K562 (cell line): ENCODE data around the gene SDK1. TPM values are rescaled to one million over a fixed set of nuclear protein-coding genes. Genes with fewer than 3 reads are reported as not detected.

ENCODE experiments used
- ATAC-seq: fragments of 200-7000 bp; cut with Tn5 transposase; 3 replicates; pipeline ENCODE4 v1.9.1; 2020; ENCODE audit warnings: moderate library complexity
- BruUV-seq: library from RNA; stranded (reverse); fragments of 400-500 nt; replicated peaks from 2 replicates; lab custom pipeline; 2021; lab: Mats Ljungman, UMichigan
- CTCF ChIA-PET: fragments of 300-600 bp; formaldehyde crosslinking; extraction: SDS; loops from one replicate; lab custom pipeline; 2021; ENCODE audit warnings: low intra/inter-chr PET ratio; lab: Yijun Ruan, JAX
- POLR2A ChIA-PET: fragments of 300-600, 350-650 bp; sonication (Branson Sonifier 250); formaldehyde crosslinking; extraction: SDS; loops from one replicate; lab custom pipeline; 2021; ENCODE audit warnings: antibody characterized with exemption, inconsistent platforms; lab: Yijun Ruan, JAX
- DNase-seq, 4 experiments: peaks; one replicate each; pipeline versions ENCODE4 v3.0.0 to v3.0.0-alpha.2; 2011 to 2018; ENCODE audit warnings: low spot score in 3 of 4, mixed read lengths in 3 of 4; ENCODE audit errors: extremely low read depth in 1 of 4
- FAIRE-seq: peaks from 2 replicates; lab custom pipeline; 2011; peaks lifted over from hg19 to GRCh38; lab: Jason Lieb, UNC
- H2AFZ ChIP-seq: 2 replicates; pipeline ENCODE4 v1.6.0; 2011; ENCODE audit warnings: low read depth, low read length, control low read depth, inconsistent platforms
- H3K27ac ChIP-seq: fragments of 200-600 bp; 3 replicates; pipeline ENCODE4 v1.8.0; 2011; ENCODE audit warnings: low read depth, mild to moderate bottlenecking, control low read depth, inconsistent platforms, low read length, moderate library complexity, mixed read lengths; ENCODE audit errors: extremely low read depth
- H3K27me3 ChIP-seq, 2 experiments: fragments of 300-600 bp in 1 of 2; 2 replicates in 1 of 2; 3 replicates in 1 of 2; pipeline versions ENCODE4 v1.6.0 to v1.8.0; 2011; ENCODE audit warnings: inconsistent platforms in 2 of 2, low read length in 2 of 2, mild to moderate bottlenecking in 1 of 2, mixed read lengths in 1 of 2, moderate library complexity in 1 of 2; ENCODE audit not compliant: control insufficient read depth in 2 of 2, insufficient read depth in 2 of 2
- H3K36me3 ChIP-seq: fragments of 300-600 bp; 3 replicates; pipeline ENCODE4 v1.8.0; 2011; ENCODE audit warnings: mild to moderate bottlenecking, low read length, inconsistent platforms; ENCODE audit not compliant: control insufficient read depth, insufficient read depth
- H3K4me1 ChIP-seq, 2 experiments: fragments of 200-600 bp in 1 of 2; replicated peaks in 1 of 2; 2 replicates in 1 of 2; 3 replicates in 1 of 2; pipeline versions ENCODE4 v1.5.1 to v1.8.0; 2011; ENCODE audit warnings: inconsistent platforms in 2 of 2, low read length in 2 of 2, mild to moderate bottlenecking in 1 of 2, mixed read lengths in 1 of 2, moderate library complexity in 1 of 2; ENCODE audit not compliant: control insufficient read depth in 2 of 2, insufficient read depth in 2 of 2
- H3K4me2 ChIP-seq: 2 replicates; pipeline ENCODE4 v1.6.1; 2011; ENCODE audit warnings: low read length, control low read depth, inconsistent platforms, mixed read lengths; ENCODE audit not compliant: insufficient read depth
- H3K4me3 ChIP-seq: fragments of 200-600 bp; sonication (generic), shearing (Covaris generic); 2 replicates; pipeline ENCODE4 v1.5.1; 2016; ENCODE audit warnings: control low read depth, inconsistent platforms
- H3K79me2 ChIP-seq: fragments of 200-600 bp; 3 replicates; pipeline ENCODE4 v1.8.0; 2011; ENCODE audit warnings: low read length, inconsistent platforms; ENCODE audit not compliant: control insufficient read depth, insufficient read depth
- H3K9ac ChIP-seq, 2 experiments: 2 replicates each; pipeline versions ENCODE4 v1.6.0 to v1.6.1; 2011; ENCODE audit warnings: low read depth in 2 of 2, low read length in 2 of 2, control low read depth in 1 of 2, inconsistent platforms in 1 of 2, mild to moderate bottlenecking in 1 of 2, mixed read lengths in 1 of 2; ENCODE audit not compliant: insufficient read depth in 1 of 2
- H3K9me1 ChIP-seq: one replicate; pipeline ENCODE4 v1.6.0; 2011; ENCODE audit warnings: inconsistent platforms, mild to moderate bottlenecking, low read length, moderate library complexity; ENCODE audit not compliant: control insufficient read depth, insufficient read depth
- H3K9me3 ChIP-seq: replicated peaks from 2 replicates; pipeline ENCODE4 v1.5.1; 2011; ENCODE audit warnings: low read depth, low read length, inconsistent platforms; ENCODE audit not compliant: control insufficient read depth, insufficient read depth
- H4K20me1 ChIP-seq: replicated peaks from 2 replicates; pipeline ENCODE4 v1.6.1; 2011; ENCODE audit warnings: low read length, inconsistent platforms, mixed read lengths; ENCODE audit not compliant: control insufficient read depth, insufficient read depth
- BACH1 ChIP-seq: fragments of 200-800 bp; sonication (Bioruptor generic); IDR thresholded peaks from 2 replicates; pipeline ENCODE4 v1.6.1; 2016; ENCODE audit warnings: missing genetic modification characterization, missing compliant biosample characterization
- CTBP1 ChIP-seq: fragments of 450-650 bp; IDR thresholded peaks from 2 replicates; pipeline ENCODE4 v1.6.1; 2016; ENCODE audit warnings: borderline replicate concordance
- EHMT2 ChIP-seq: fragments of 450-650 bp; IDR thresholded peaks from 2 replicates; pipeline ENCODE4 v1.6.1; 2018; ENCODE audit warnings: antibody characterized with exemption
- GMEB1 ChIP-seq: fragments of 250-450 bp; sonication (Bioruptor Pico); IDR thresholded peaks from 2 replicates; pipeline ENCODE4 v1.4.0; 2020; ENCODE audit warnings: mild to moderate bottlenecking
- HSF4 ChIP-seq: fragments of 250-450 bp; sonication (Bioruptor Pico); IDR thresholded peaks from 2 replicates; pipeline ENCODE4 v2.1.2; 2022; ENCODE audit warnings: mild to moderate bottlenecking, moderate library complexity, borderline replicate concordance
- PREB ChIP-seq: sonication (generic); formaldehyde crosslinking; IDR thresholded peaks from 2 replicates; pipeline ENCODE4 v1.8.1; 2023; ENCODE audit warnings: mild to moderate bottlenecking, missing genetic modification reagents
- SAFB2 ChIP-seq: fragments of 200-400 bp; formaldehyde crosslinking; IDR thresholded peaks from 2 replicates; pipeline ENCODE4 v1.6.1; 2018; ENCODE audit warnings: borderline replicate concordance, low read length, low read depth, moderate library complexity; ENCODE audit not compliant: severe bottlenecking
- SNIP1 ChIP-seq: fragments of 450-650 bp; IDR thresholded peaks from 2 replicates; pipeline ENCODE4 v1.7.1; 2017; ENCODE audit warnings: low read depth, mild to moderate bottlenecking
- THRB ChIP-seq: fragments of 450-650 bp; formaldehyde crosslinking; conservative IDR thresholded peaks from 2 replicates; pipeline ENCODE4 v1.4.0; 2022; ENCODE audit warnings: mild to moderate bottlenecking, missing genetic modification characterization
- ZNF347 ChIP-seq: fragments of 450-650 bp; formaldehyde crosslinking; IDR thresholded peaks from 2 replicates; pipeline ENCODE4 v1.4.0; 2020; ENCODE audit warnings: low read depth, mild to moderate bottlenecking, moderate library complexity
- ZNF444 ChIP-seq: fragments of 250-450 bp; sonication (Bioruptor Pico); IDR thresholded peaks from 2 replicates; pipeline ENCODE4 v1.4.0; 2020; ENCODE audit warnings: mild to moderate bottlenecking, moderate library complexity
- WGBS: fragments of 100-300 bp; shearing (Covaris generic); methylation state at CpG from one replicate; pipeline ENCODE4 v1.1.6; 2016; ENCODE audit warnings: low coverage, mixed read lengths; ENCODE audit not compliant: insufficient coverage; ENCODE audit errors: missing lambda C conversion rate; 5-methylcytosine and 5-hydroxymethylcytosine counted together
- in situ Hi-C: fragments of 300-500 bp; cut with MboI; formaldehyde crosslinking; loops from 4 replicates; pipeline ENCODE4 v1.15.0; 2018; ENCODE audit warnings: inconsistent platforms, mixed read lengths
- intact Hi-C: fragments of 100-400 bp; cut with micrococcal nuclease; formaldehyde crosslinking; loops from 2 replicates; pipeline ENCODE4 v1.14.2; 2022
- polyA plus RNA-seq, 8 experiments: library from polyadenylated mRNA; depleted of rRNA in 4 of 8; stranded (reverse) in 5 of 8; unstranded in 3 of 8; fragments of >200 nt; fragmentation: Nextera tagmentation in 2 of 8; fragmentation: Illumina TruSeq in 1 of 8; extraction: Ambion mirVana in 2 of 8; extraction: Trizol in 1 of 8; gene quantifications; 2 replicates each; pipeline versions ENCODE4 v1.2.1 to v1.2.3, GENCODE V29; 2011 to 2014; ENCODE audit warnings: inconsistent platforms in 1 of 8, missing spikeins in 1 of 8
- total RNA-seq, 7 experiments: library from RNA; depleted of rRNA in 6 of 7; stranded (reverse); fragments of >200 nt in 6 of 7; fragmentation: Illumina TruSeq in 2 of 7; extraction: Trizol in 2 of 7; gene quantifications; 2 replicates each; pipeline versions ENCODE4 v1.2.1 to v1.2.3, GENCODE V29; 2011 to 2021; ENCODE audit warnings: low replicate concordance in 1 of 7
- TF ChIP-seq, protein P1 (sequence below): fragments of 450-650 bp; IDR thresholded peaks from 2 replicates; pipeline ENCODE4 v1.7.0; 2016; ENCODE audit warnings: borderline replicate concordance

The SDK1 gene
- total and polyA plus RNA-seq, 9 of the 15 experiments (the other 6 are each of a cell fraction or from before 2014, with no cell fraction given), result 0.16 TPM; not detected in 8

- TF ChIP-seq ZNF444, result no peak
- TF ChIP-seq GMEB1, result no peak
- no peak for TF ChIP-seq ZNF347
- TF ChIP-seq SNIP1, result no peak
- no peak for TF ChIP-seq HSF4 (CRISPR knock-in tag)
Observed at GRCh38 chr7:4269086-4269485, 968.0 kb downstream of the SDK1 start (continued).

DNA sequence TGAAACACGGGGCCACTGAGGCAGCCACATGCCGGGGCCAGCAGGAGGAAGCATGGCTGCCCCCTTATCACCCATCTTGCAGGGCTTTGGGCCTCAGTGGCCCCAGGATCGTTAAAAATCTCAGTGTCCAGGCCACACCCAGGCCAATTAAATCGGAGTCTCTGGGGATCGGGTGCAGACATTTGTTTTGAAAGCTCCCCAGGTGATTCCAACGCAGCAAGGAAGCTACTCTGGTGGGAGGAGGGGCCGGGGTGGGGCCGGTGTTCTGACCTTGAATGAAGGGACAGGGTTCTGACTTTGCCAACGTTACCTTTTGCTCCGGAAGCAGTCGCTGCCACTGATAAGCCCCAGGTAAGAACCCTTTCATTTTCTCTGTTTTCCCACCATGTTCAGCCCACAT, 968.7 kb downstream of the SDK1 start:
- intact Hi-C loops, result no loop called here
- WGBS, result 3% methylated on average over 11 of the region's 11 CpGs
- ATAC-seq (no peak), DNase-seq (no peak), FAIRE-seq (no peak)
- H3K4me1 ChIP-seq, result no peaks in the 10 kb centered on the region
- H3K9me3 ChIP-seq, result no peaks in the 10 kb centered on the region
- H3K79me2 ChIP-seq, result no peaks in the 10 kb centered on the region
- no peaks in the 10 kb centered on the region for H3K9me1 ChIP-seq
- H3K9ac ChIP-seq, result no peak overlapping the region
- no peak overlapping the region for H2AFZ ChIP-seq
- CTCF ChIA-PET, result no interaction called here
- no peaks in the 10 kb centered on the region for H4K20me1 ChIP-seq
- in situ Hi-C loops, result no loop called here
- no peak overlapping the region for H3K27ac ChIP-seq
- no peak overlapping the region for H3K4me3 ChIP-seq
- no TSS peak for BruUV-seq
- TF ChIP-seq THRB (CRISPR knock-in tag) (no peak), CTBP1 (no peak), BACH1 (no peak), EHMT2 (no peak), SAFB2 (no peak), PREB (no peak)
- TF ChIP-seq, protein P1, sequence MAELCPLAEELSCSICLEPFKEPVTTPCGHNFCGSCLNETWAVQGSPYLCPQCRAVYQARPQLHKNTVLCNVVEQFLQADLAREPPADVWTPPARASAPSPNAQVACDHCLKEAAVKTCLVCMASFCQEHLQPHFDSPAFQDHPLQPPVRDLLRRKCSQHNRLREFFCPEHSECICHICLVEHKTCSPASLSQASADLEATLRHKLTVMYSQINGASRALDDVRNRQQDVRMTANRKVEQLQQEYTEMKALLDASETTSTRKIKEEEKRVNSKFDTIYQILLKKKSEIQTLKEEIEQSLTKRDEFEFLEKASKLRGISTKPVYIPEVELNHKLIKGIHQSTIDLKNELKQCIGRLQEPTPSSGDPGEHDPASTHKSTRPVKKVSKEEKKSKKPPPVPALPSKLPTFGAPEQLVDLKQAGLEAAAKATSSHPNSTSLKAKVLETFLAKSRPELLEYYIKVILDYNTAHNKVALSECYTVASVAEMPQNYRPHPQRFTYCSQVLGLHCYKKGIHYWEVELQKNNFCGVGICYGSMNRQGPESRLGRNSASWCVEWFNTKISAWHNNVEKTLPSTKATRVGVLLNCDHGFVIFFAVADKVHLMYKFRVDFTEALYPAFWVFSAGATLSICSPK, result no peak
- POLR2A ChIA-PET, result no interaction called here
- no peak overlapping the region for H3K4me2 ChIP-seq
- H3K27me3 ChIP-seq, result peaks cover 13 to 79% of the 10 kb centered on the region in 2 experiments; a peak in 3 of 5 replicates
- H3K36me3 ChIP-seq, result no peaks in the 10 kb centered on the region
